ENCODE data around the gene POGLUT3. TPM values are rescaled to one million over a fixed set of nuclear protein-coding genes. Genes with fewer than 3 reads are reported as not detected.
A peak's percentile ranks its signal among the peaks of the same experiment; 100 is the strongest.

Gene POGLUT3
- total and polyA plus RNA-seq, 4 donors: 9.9 to 31.8 (median 19.0) TPM

DNA sequence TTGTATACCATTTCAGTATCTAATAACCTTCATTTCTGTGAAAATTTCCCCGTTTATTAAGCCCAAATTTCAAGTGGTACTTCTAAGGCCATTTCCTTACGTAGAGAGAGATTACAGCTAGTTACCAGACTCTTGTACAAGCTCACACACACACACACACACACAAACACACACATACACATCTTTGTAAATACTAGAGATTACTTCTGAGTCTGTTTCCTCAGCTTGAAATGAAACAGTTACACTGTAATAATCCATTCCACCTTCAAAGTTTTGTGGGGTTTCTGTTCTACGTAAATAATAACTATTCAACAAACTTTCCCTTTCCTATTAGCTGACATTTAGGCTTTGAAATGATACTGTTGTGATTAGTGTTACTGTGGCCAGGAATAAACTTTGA, 6.2 kb downstream of the POGLUT3 start:
- no peaks in the 10 kb centered on the region for H3K9me3 ChIP-seq (ENCODE audit: control insufficient read depth in 4 of 4, insufficient read depth in 3 of 4, low read length in 3 of 4)
- no peak overlapping the region for H3K9ac ChIP-seq (ENCODE audit: insufficient read depth in 1 of 2, low read length in 2 of 2)
- WGBS, 2 donors: 77 to 90% methylated on average over 3 of the region's 3 CpGs
- no peaks in the 10 kb centered on the region for H3K27me3 ChIP-seq (ENCODE audit: control insufficient read depth in 3 of 3, insufficient read depth in 3 of 3, low read length in 2 of 3)
- no peak for ATAC-seq (ENCODE audit: insufficient read depth, low FRiP score)
- peak in 1 of 3 donors; percentile 3 for DNase-seq
- H3K4me1 ChIP-seq (ENCODE audit: control insufficient read depth in 5 of 5, insufficient read depth in 5 of 5, low read length in 5 of 5): peaks cover 0 to 17% (median 6%) of the 10 kb centered on the region in 5 donors
- H3K27ac ChIP-seq (ENCODE audit: low read depth in 1 of 2, low read length in 1 of 2): no peak overlapping the region
- H3K4me3 ChIP-seq: no peak overlapping the region
- no peak for TF ChIP-seq CTCF (IDR thresholded peaks at IDR 0.05; ENCODE audit: control extremely low read depth, extremely low read depth)
- H3K36me3 ChIP-seq (ENCODE audit: control insufficient read depth in 4 of 4, insufficient read depth in 4 of 4, low read length in 4 of 4): peaks cover 8 to 15% (median 12%) of the 10 kb centered on the region in 4 donors

DNA sequence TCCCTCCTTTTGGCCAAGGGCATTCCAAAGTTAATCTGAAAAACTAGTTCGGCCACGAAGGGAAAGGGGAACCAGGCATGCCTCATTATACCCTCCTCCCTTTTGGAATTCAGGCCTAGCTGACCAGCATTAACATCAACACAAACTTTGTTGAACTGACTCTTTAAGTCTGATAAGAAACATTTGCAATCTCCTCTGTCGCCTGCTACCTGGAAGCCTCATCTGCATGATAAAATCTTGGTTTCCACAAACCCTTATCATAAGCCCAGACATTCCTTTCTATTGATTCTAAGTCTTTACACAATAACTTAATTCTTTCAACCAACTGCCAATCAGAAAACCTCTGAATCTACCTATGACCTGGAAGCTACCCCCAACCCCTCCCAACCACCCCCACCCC, 11.4 kb downstream of the POGLUT3 start:
- no peak for ATAC-seq (ENCODE audit: insufficient read depth, low FRiP score)
- H3K9ac ChIP-seq (ENCODE audit: insufficient read depth in 1 of 2, low read length in 2 of 2): no peak overlapping the region
- no peak overlapping the region for H3K4me3 ChIP-seq
- peaks cover 13 to 28% (median 19%) of the 10 kb centered on the region in 4 donors for H3K36me3 ChIP-seq (ENCODE audit: control insufficient read depth in 4 of 4, insufficient read depth in 4 of 4, low read length in 4 of 4)
- TF ChIP-seq CTCF (IDR thresholded peaks at IDR 0.05; ENCODE audit: control extremely low read depth, extremely low read depth): no peak
- WGBS, 2 donors: 89 to 94% methylated on average over 3 of the region's 3 CpGs
- no peak for DNase-seq
- H3K9me3 ChIP-seq (ENCODE audit: control insufficient read depth in 4 of 4, insufficient read depth in 3 of 4, low read length in 3 of 4): no peaks in the 10 kb centered on the region
- no peak overlapping the region for H3K27ac ChIP-seq (ENCODE audit: low read depth in 1 of 2, low read length in 1 of 2)
- no peaks in the 10 kb centered on the region for H3K27me3 ChIP-seq (ENCODE audit: control insufficient read depth in 3 of 3, insufficient read depth in 3 of 3, low read length in 2 of 3)
- peaks cover 0 to 4% (median 0%) of the 10 kb centered on the region in 5 donors for H3K4me1 ChIP-seq (ENCODE audit: control insufficient read depth in 5 of 5, insufficient read depth in 5 of 5, low read length in 5 of 5)

DNA sequence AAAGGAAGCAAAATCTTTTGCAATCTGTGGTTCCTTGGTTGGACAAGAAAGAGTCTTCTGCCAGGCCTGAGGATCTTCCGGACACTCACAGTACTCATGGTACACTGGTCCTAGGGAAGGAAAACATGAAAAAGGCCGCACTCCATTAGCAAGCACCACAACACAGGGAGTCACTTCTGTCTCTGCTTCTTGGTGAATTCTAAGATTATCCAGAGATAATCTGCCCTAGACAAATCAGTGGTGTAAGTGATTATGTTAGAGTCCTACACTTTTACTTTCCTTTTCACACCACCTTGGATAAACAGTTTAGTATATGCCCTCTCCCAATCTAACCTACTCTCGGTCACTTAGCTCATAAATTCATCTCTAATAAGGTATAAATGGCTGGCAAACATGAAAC, 11.9 kb downstream of the POGLUT3 start:
- TF ChIP-seq CTCF (IDR thresholded peaks at IDR 0.05; ENCODE audit: control extremely low read depth, extremely low read depth): no peak
- DNase-seq (no peak), ATAC-seq (ENCODE audit: insufficient read depth, low FRiP score) (no peak)
- no peaks in the 10 kb centered on the region for H3K9me3 ChIP-seq (ENCODE audit: control insufficient read depth in 4 of 4, insufficient read depth in 3 of 4, low read length in 3 of 4)
- no peak overlapping the region for H3K4me3 ChIP-seq
- H3K36me3 ChIP-seq (ENCODE audit: control insufficient read depth in 4 of 4, insufficient read depth in 4 of 4, low read length in 4 of 4): peaks cover 13 to 31% (median 23%) of the 10 kb centered on the region in 4 donors
- H3K27ac ChIP-seq (ENCODE audit: low read depth in 1 of 2, low read length in 1 of 2): no peak overlapping the region
- H3K9ac ChIP-seq (ENCODE audit: insufficient read depth in 1 of 2, low read length in 2 of 2): no peak overlapping the region
- H3K27me3 ChIP-seq (ENCODE audit: control insufficient read depth in 3 of 3, insufficient read depth in 3 of 3, low read length in 2 of 3): no peaks in the 10 kb centered on the region
- H3K4me1 ChIP-seq (ENCODE audit: control insufficient read depth in 5 of 5, insufficient read depth in 5 of 5, low read length in 5 of 5): peaks cover 0 to 4% (median 0%) of the 10 kb centered on the region in 5 donors
- 97 to 99% methylated on average over 3 of the region's 3 CpGs for WGBS, 2 donors

DNA sequence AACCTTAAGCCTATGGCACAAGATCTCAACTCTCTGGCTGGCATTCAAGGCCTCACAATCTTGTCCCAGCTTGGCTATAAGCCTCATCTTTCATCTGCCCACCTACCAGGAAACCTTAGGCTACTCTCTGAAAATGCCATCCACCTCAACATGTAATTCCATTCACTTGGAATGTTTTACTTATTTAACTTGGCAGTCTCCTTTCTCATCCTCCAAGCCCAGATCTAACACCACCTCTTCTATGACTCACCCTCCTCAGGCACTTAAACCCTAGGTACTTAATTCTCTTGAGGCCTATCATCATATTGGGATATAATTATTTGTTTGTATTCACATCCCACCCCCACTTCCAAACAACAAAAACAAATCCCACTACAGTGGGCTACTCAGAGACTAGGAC, 15.0 kb downstream of the POGLUT3 start:
- peaks cover 9 to 29% (median 15%) of the 10 kb centered on the region in 4 donors for H3K36me3 ChIP-seq (ENCODE audit: control insufficient read depth in 4 of 4, insufficient read depth in 4 of 4, low read length in 4 of 4)
- DNase-seq (no peak), ATAC-seq (ENCODE audit: insufficient read depth, low FRiP score) (peak; percentile 53)
- no peak overlapping the region for H3K4me3 ChIP-seq
- TF ChIP-seq CTCF (IDR thresholded peaks at IDR 0.05; ENCODE audit: control extremely low read depth, extremely low read depth): no peak
- no peak overlapping the region for H3K27ac ChIP-seq (ENCODE audit: low read depth in 1 of 2, low read length in 1 of 2)
- H3K27me3 ChIP-seq (ENCODE audit: control insufficient read depth in 3 of 3, insufficient read depth in 3 of 3, low read length in 2 of 3): no peaks in the 10 kb centered on the region
- H3K9ac ChIP-seq (ENCODE audit: insufficient read depth in 1 of 2, low read length in 2 of 2): no peak overlapping the region
- H3K4me1 ChIP-seq (ENCODE audit: control insufficient read depth in 5 of 5, insufficient read depth in 5 of 5, low read length in 5 of 5): peaks cover 0 to 4% (median 0%) of the 10 kb centered on the region in 5 donors
- H3K9me3 ChIP-seq (ENCODE audit: control insufficient read depth in 4 of 4, insufficient read depth in 3 of 4, low read length in 3 of 4): no peaks in the 10 kb centered on the region

All from lung (tissue), 12 donors.